WERI-Rb-1 (cell line): Measurements from ENCODE around the gene CPPED1.

Experiments used
- DNase-seq: peaks from one replicate; pipeline ENCODE4 v3.0.0-alpha.2; 2020
- H3K27ac ChIP-seq: fragments of 250-450 bp; sonication (Bioruptor Pico); 2 replicates; pipeline ENCODE4 v1.5.1; 2020; ENCODE audit warnings: mild to moderate bottlenecking, moderate library complexity
- H3K27me3 ChIP-seq: fragments of 250-450 bp; sonication (Bioruptor Pico); 2 replicates; pipeline ENCODE4 v1.5.1; 2021; ENCODE audit warnings: mild to moderate bottlenecking, low read depth, moderate library complexity; ENCODE audit not compliant: insufficient read depth, severe bottlenecking
- H3K36me3 ChIP-seq: fragments of 250-450 bp; sonication (Bioruptor Pico); 2 replicates; pipeline ENCODE4 v1.5.1; 2020; ENCODE audit warnings: mild to moderate bottlenecking, moderate library complexity
- H3K4me3 ChIP-seq: 2 replicates; pipeline ENCODE4 v1.5.1; 2011; ENCODE audit warnings: low read depth, mild to moderate bottlenecking, control low read depth, low read length
- H3K9me3 ChIP-seq: fragments of 250-450 bp; sonication (Bioruptor Pico); 2 replicates; pipeline ENCODE4 v1.5.1; 2021; ENCODE audit warnings: mild to moderate bottlenecking, moderate library complexity; ENCODE audit not compliant: severe bottlenecking
- CTCF ChIP-seq: IDR thresholded peaks from 2 replicates; pipeline ENCODE4 v1.5.1; 2011; ENCODE audit warnings: low read depth, mild to moderate bottlenecking, control low read depth, inconsistent platforms, low read length

CPPED1 gene

GRCh38 chr16:12706628-12707027 lies 97.1 kb downstream of the CPPED1 start:
- no peaks in the 10 kb centered on the region for H3K36me3 ChIP-seq
- no peak for TF ChIP-seq CTCF
- no peak for DNase-seq
- H3K9me3 ChIP-seq, result no peaks in the 10 kb centered on the region
- no peaks in the 10 kb centered on the region for H3K27me3 ChIP-seq
- no peak overlapping the region for H3K27ac ChIP-seq
- no peak overlapping the region for H3K4me3 ChIP-seq

- DNase-seq, result no peak
- TF ChIP-seq CTCF, result no peak
- Histone ChIP-seq H3K36me3 (no peaks in the 10 kb centered on the region; the same call in 1 of the 2 replicates), H3K4me3 (no peak overlapping the region), H3K9me3 (no peaks in the 10 kb centered on the region), H3K27me3 (no peaks in the 10 kb centered on the region), H3K27ac (no peak overlapping the region)
Observed at GRCh38 chr16:12704492-12705111, 99.1 kb downstream of the CPPED1 start.

- H3K36me3 ChIP-seq, result no peaks in the 10 kb centered on the region; the same call in 1 of the 2 replicates
- H3K9me3 ChIP-seq, result no peaks in the 10 kb centered on the region
- no peak overlapping the region for H3K4me3 ChIP-seq
- no peaks in the 10 kb centered on the region for H3K27me3 ChIP-seq
- H3K27ac ChIP-seq, result no peak overlapping the region
- no peak for TF ChIP-seq CTCF
- no peak for DNase-seq
Observed at GRCh38 chr16:12703935-12704334, 99.8 kb downstream of the CPPED1 start.

GRCh38 chr16:12700161-12700560 lies 103.5 kb downstream of the CPPED1 start:
- Histone ChIP-seq H3K9me3 (no peaks in the 10 kb centered on the region), H3K4me3 (no peak overlapping the region), H3K27me3 (no peaks in the 10 kb centered on the region), H3K36me3 (no peaks in the 10 kb centered on the region; the same call in 1 of the 2 replicates), H3K27ac (no peak overlapping the region)
- no peak for DNase-seq
- no peak for TF ChIP-seq CTCF

GRCh38 chr16:12699161-12699560 lies 104.5 kb downstream of the CPPED1 start:
- DNase-seq, result no peak
- TF ChIP-seq CTCF, result no peak
- Histone ChIP-seq H3K4me3 (no peak overlapping the region), H3K9me3 (no peaks in the 10 kb centered on the region), H3K27me3 (no peaks in the 10 kb centered on the region), H3K27ac (no peak overlapping the region), H3K36me3 (no peaks in the 10 kb centered on the region; the same call in 1 of the 2 replicates)

GRCh38 chr16:12697437-12697836 lies 106.2 kb downstream of the CPPED1 start:
- Histone ChIP-seq H3K36me3 (no peaks in the 10 kb centered on the region; the same call in 1 of the 2 replicates), H3K27me3 (no peaks in the 10 kb centered on the region), H3K4me3 (no peak overlapping the region), H3K9me3 (no peaks in the 10 kb centered on the region), H3K27ac (no peak overlapping the region)
- DNase-seq, result no peak
- TF ChIP-seq CTCF, result no peak
